ENCODE measurements around the gene MRPS34. TPM values are rescaled to one million over a fixed set of nuclear protein-coding genes. Genes with fewer than 3 reads are reported as not detected.
A peak's percentile ranks its signal among the peaks of the same experiment; 100 is the strongest.

The MRPS34 gene
- total and polyA plus RNA-seq, 5 experiments from 2014 or later, result 53.1 to 145 (median 113) TPM

- POLR2A ChIA-PET, result interaction anchor here (0.8 to 2.2 kb wide), 2 partner anchors 17 to 57 kb away, joined by 3 to 8 read pairs; partner anchors contain the start of genes NUBP2 and SPSB3
- Mint-ChIP-seq H3K27me3 (no peaks in the 10 kb centered on the region), H3K9me3 (no peaks in the 10 kb centered on the region), H3K27ac (no peak overlapping the region), H3K4me1 (peaks cover 3 to 7% (median 4%) of the 10 kb centered on the region in 4 donors), H3K4me3 (no peak overlapping the region), H3K36me3 (peaks cover 0 to 23% (median 2%) of the 10 kb centered on the region in 3 donors)
- no peak for DNase-seq
- no peak for ATAC-seq
These were observed 7.1 kb downstream of the MRPS34 start for GRCh38 chr16:1765826-1766225.

- no peak for DNase-seq
- Mint-ChIP-seq H3K4me3 (no peak overlapping the region), H3K27ac (no peak overlapping the region), H3K27me3 (no peaks in the 10 kb centered on the region), H3K4me1 (peaks cover 0 to 2% (median 2%) of the 10 kb centered on the region in 4 donors), H3K36me3 (peaks cover 0 to 29% (median 2%) of the 10 kb centered on the region in 3 donors), H3K9me3 (no peaks in the 10 kb centered on the region)
- ATAC-seq, result no peak
- POLR2A ChIA-PET, result interaction anchor here (0.6 to 2.2 kb wide), 4 partner anchors 9 to 423 kb away, joined by 3 to 8 read pairs (median 3); partner anchors contain the start of genes NUBP2 and SPSB3
These were observed 8.0 kb downstream of the MRPS34 start for GRCh38 chr16:1764971-1765370.

GRCh38 chr16:1763521-1764511, 9.1 kb downstream of the MRPS34 start:
- H3K4me3 Mint-ChIP-seq, result no peak overlapping the region
- no peak overlapping the region for H3K27ac Mint-ChIP-seq
- peaks cover 0 to 1% (median under 1%) of the 10 kb centered on the region in 4 donors for H3K4me1 Mint-ChIP-seq
- H3K36me3 Mint-ChIP-seq, result peaks cover 0 to 29% (median 2%) of the 10 kb centered on the region in 3 donors
- ATAC-seq (no peak), DNase-seq (no peak)
- no peaks in the 10 kb centered on the region for H3K27me3 Mint-ChIP-seq
- H3K9me3 Mint-ChIP-seq, result no peaks in the 10 kb centered on the region
- POLR2A ChIA-PET, result interaction anchor here (0.5 to 2.2 kb wide), 6 partner anchors 8 to 411 kb away, joined by 3 to 8 read pairs (median 4); partner anchors contain the start of genes EME2, NME3, NUBP2 and SPSB3

- DNase-seq, result no peak
- Mint-ChIP-seq H3K27me3 (no peaks in the 10 kb centered on the region), H3K9me3 (no peaks in the 10 kb centered on the region), H3K4me3 (no peak overlapping the region), H3K27ac (no peak overlapping the region), H3K36me3 (peaks cover 0 to 26% (median 2%) of the 10 kb centered on the region in 3 donors), H3K4me1 (peaks cover 0 to 2% (median under 1%) of the 10 kb centered on the region in 4 donors)
- ATAC-seq, result no peak
- POLR2A ChIA-PET, result interaction anchor here (0.5 to 1.5 kb wide), 3 partner anchors 9 to 410 kb away, joined by 4 to 7 read pairs (median 4); partner anchors contain the start of genes EME2 and NME3
These were observed 9.9 kb downstream of the MRPS34 start for GRCh38 chr16:1762879-1763520.

GRCh38 chr16:1762196-1762878, 10.6 kb downstream of the MRPS34 start:
- no peak overlapping the region for H3K27ac Mint-ChIP-seq

GRCh38 chr16:1761751-1762150, 11.2 kb downstream of the MRPS34 start:
- Mint-ChIP-seq H3K36me3 (peaks cover 0 to 23% (median 2%) of the 10 kb centered on the region in 3 donors), H3K4me3 (no peak overlapping the region), H3K27ac (peak overlapping the region in 1 of 10 donors; percentile 27), H3K4me1 (peaks cover 2 to 12% (median 8%) of the 10 kb centered on the region in 4 donors), H3K9me3 (no peaks in the 10 kb centered on the region), H3K27me3 (no peaks in the 10 kb centered on the region)
- POLR2A ChIA-PET, result no interaction called here
- DNase-seq, result no peak
- no peak for ATAC-seq

More at GRCh38 chr16:1762196-1762878, 10.6 kb downstream of the MRPS34 start:
- H3K9me3 Mint-ChIP-seq, result no peaks in the 10 kb centered on the region
- ATAC-seq, result no peak
- H3K36me3 Mint-ChIP-seq, result peaks cover 0 to 25% (median 2%) of the 10 kb centered on the region in 3 donors
- POLR2A ChIA-PET, result interaction anchor here (1.5 kb wide), 1 partner anchor 10 kb away, joined by 7 read pairs; the partner anchor contains the start of genes EME2 and NME3
- H3K4me1 Mint-ChIP-seq, result peaks cover 2 to 6% (median 3%) of the 10 kb centered on the region in 4 donors
- H3K4me3 Mint-ChIP-seq, result no peak overlapping the region
- no peak for DNase-seq
- no peaks in the 10 kb centered on the region for H3K27me3 Mint-ChIP-seq

- Mint-ChIP-seq H3K4me3 (no peak overlapping the region), H3K27me3 (no peaks in the 10 kb centered on the region), H3K4me1 (peaks cover 4 to 15% (median 10%) of the 10 kb centered on the region in 4 donors), H3K9me3 (no peaks in the 10 kb centered on the region), H3K36me3 (peaks cover 0 to 25% (median 4%) of the 10 kb centered on the region in 3 donors), H3K27ac (peak overlapping the region in 2 of 10 donors; percentile 24 to 32)
- ATAC-seq (no peak), DNase-seq (no peak)
- POLR2A ChIA-PET, result interaction anchor here (1.0 kb wide), 1 partner anchor 13 kb away, joined by 3 read pairs; no protein-coding TSS in a partner anchor
These were observed 12.0 kb downstream of the MRPS34 start for GRCh38 chr16:1760911-1761310.

- POLR2A ChIA-PET, result no interaction called here
- no peak for DNase-seq
- no peak overlapping the region for H3K4me3 Mint-ChIP-seq
- H3K9me3 Mint-ChIP-seq, result no peaks in the 10 kb centered on the region
- peaks cover 0 to 35% (median 6%) of the 10 kb centered on the region in 3 donors for H3K36me3 Mint-ChIP-seq
- H3K27me3 Mint-ChIP-seq, result no peaks in the 10 kb centered on the region
- no peak overlapping the region for H3K27ac Mint-ChIP-seq
- ATAC-seq, result no peak
- H3K4me1 Mint-ChIP-seq, result peaks cover 4 to 15% (median 10%) of the 10 kb centered on the region in 4 donors
These were observed 13.4 kb downstream of the MRPS34 start for GRCh38 chr16:1759511-1759910.

GRCh38 chr16:1758923-1759322, 14.0 kb downstream of the MRPS34 start:
- no peak for DNase-seq
- Mint-ChIP-seq H3K36me3 (peaks cover 0 to 41% (median 9%) of the 10 kb centered on the region in 3 donors), H3K4me3 (no peak overlapping the region), H3K27ac (peak overlapping the region in 2 of 10 donors; percentile 18 to 72), H3K27me3 (no peaks in the 10 kb centered on the region), H3K9me3 (no peaks in the 10 kb centered on the region), H3K4me1 (peaks cover 4 to 15% (median 10%) of the 10 kb centered on the region in 4 donors)
- ATAC-seq, result no peak
- POLR2A ChIA-PET, result interaction anchor here (1.1 kb wide), 1 partner anchor 53 kb away, joined by 5 read pairs; the partner anchor contains the start of gene MAPK8IP3

GRCh38 chr16:1757714-1758461, 15.0 kb downstream of the MRPS34 start:
- no peak for ATAC-seq
- Mint-ChIP-seq H3K4me3 (peak overlapping the region in 2 of 10 donors; percentile 7 to 22), H3K9me3 (no peaks in the 10 kb centered on the region)

GRCh38 chr16:1754204-1754603, 18.7 kb downstream of the MRPS34 start:
- H3K27me3 Mint-ChIP-seq, result no peaks in the 10 kb centered on the region
- no peak overlapping the region for H3K4me3 Mint-ChIP-seq
- DNase-seq, result no peak
- H3K27ac Mint-ChIP-seq, result peak overlapping the region in 1 of 10 donors; percentile 67
- H3K9me3 Mint-ChIP-seq, result no peaks in the 10 kb centered on the region
- ATAC-seq, result no peak
- peaks cover 4 to 15% (median 10%) of the 10 kb centered on the region in 4 donors for H3K4me1 Mint-ChIP-seq
- peaks cover 0 to 56% (median 7%) of the 10 kb centered on the region in 3 donors for H3K36me3 Mint-ChIP-seq
- POLR2A ChIA-PET, result interaction anchor here (0.7 to 1.6 kb wide), 4 partner anchors 8 to 31 kb away, joined by 3 to 6 read pairs (median 4); no protein-coding TSS in a partner anchor

More at GRCh38 chr16:1757714-1758461, 15.0 kb downstream of the MRPS34 start:
- Mint-ChIP-seq H3K27ac (peak overlapping the region in 2 of 10 donors; percentile 22 to 55), H3K36me3 (peaks cover 0 to 50% (median 9%) of the 10 kb centered on the region in 3 donors), H3K4me1 (peaks cover 4 to 15% (median 10%) of the 10 kb centered on the region in 4 donors), H3K27me3 (no peaks in the 10 kb centered on the region)
- peak in 1 of 10 donors; percentile 16 for DNase-seq
- POLR2A ChIA-PET, result interaction anchor here (1.1 kb wide), 1 partner anchor 52 kb away, joined by 5 read pairs; the partner anchor contains the start of gene MAPK8IP3

Measured in naive thymus-derived CD8-positive, alpha-beta T cell (primary cell).